ENCODE data around the gene NOS1AP. TPM values are rescaled to one million over a fixed set of nuclear protein-coding genes. Genes with fewer than 3 reads are reported as not detected.
"Not testable (repeated sequence)": the region's sequence is repeated elsewhere in the genome, so short reads cannot be mapped to it uniquely, and the experiment has no call there.

NOS1AP gene
- total RNA-seq, 1 donor from 2014 or later, result 9.1 TPM

GRCh38 chr1:162200096-162200847, 130.8 kb downstream of the NOS1AP start:
- intact Hi-C loops (cut with DNase I), result no loop called here
- ATAC-seq (no peak), DNase-seq (ENCODE audit: low spot score) (no peak)

- DNase-seq (ENCODE audit: low spot score); ATAC-seq; intact Hi-C loops (cut with DNase I): not testable (repeated sequence)
Observed at GRCh38 chr1:162201062-162201461, 131.6 kb downstream of the NOS1AP start.

- intact Hi-C loops (cut with DNase I), result no loop called here
- DNase-seq (ENCODE audit: low spot score) (no peak), ATAC-seq (no peak)
Observed at GRCh38 chr1:162204129-162204822, 134.8 kb downstream of the NOS1AP start.

GRCh38 chr1:162204823-162205155, 135.3 kb downstream of the NOS1AP start:
- no peak for DNase-seq (ENCODE audit: low spot score)
- ATAC-seq, result no peak
- intact Hi-C loops (cut with DNase I), result no loop called here

GRCh38 chr1:162206300-162206699, 136.8 kb downstream of the NOS1AP start:
- intact Hi-C loops (cut with DNase I), result no loop called here
- ATAC-seq (no peak), DNase-seq (ENCODE audit: low spot score) (no peak)

GRCh38 chr1:162206749-162207635, 137.5 kb downstream of the NOS1AP start:
- no peak for DNase-seq (ENCODE audit: low spot score)
- ATAC-seq, result peak; percentile 57
- intact Hi-C loops (cut with DNase I), result no loop called here

- DNase-seq (ENCODE audit: low spot score) (no peak), ATAC-seq (no peak)
- intact Hi-C loops (cut with DNase I), result no loop called here
Observed at GRCh38 chr1:162207862-162208261, 138.4 kb downstream of the NOS1AP start.

- intact Hi-C loops (cut with DNase I), result no loop called here
- no peak for ATAC-seq
- DNase-seq (ENCODE audit: low spot score), result no peak
Observed at GRCh38 chr1:162210196-162210595, 140.7 kb downstream of the NOS1AP start.

- peak; percentile 13 for ATAC-seq
- no peak for DNase-seq (ENCODE audit: low spot score)
- intact Hi-C loops (cut with DNase I), result no loop called here
Observed at GRCh38 chr1:162212713-162213112, 143.2 kb downstream of the NOS1AP start.

- DNase-seq (ENCODE audit: low spot score) (peak; percentile 76), ATAC-seq (peak; percentile 89)
- intact Hi-C loops (cut with DNase I), result no loop called here
Observed at GRCh38 chr1:162213281-162213912, 143.9 kb downstream of the NOS1AP start.

GRCh38 chr1:162214202-162214601, 144.7 kb downstream of the NOS1AP start:
- intact Hi-C loops (cut with DNase I), result no loop called here
- no peak for ATAC-seq

GRCh38 chr1:162215902-162216301, 146.4 kb downstream of the NOS1AP start:
- ATAC-seq, result no peak
- DNase-seq (ENCODE audit: low spot score), result no peak
- intact Hi-C loops (cut with DNase I), result no loop called here

More at GRCh38 chr1:162214202-162214601, 144.7 kb downstream of the NOS1AP start:
- DNase-seq (ENCODE audit: low spot score), result no peak

- ATAC-seq, result no peak
- intact Hi-C loops (cut with DNase I), result no loop called here
- no peak for DNase-seq (ENCODE audit: low spot score)
Observed at GRCh38 chr1:162216604-162217003, 147.1 kb downstream of the NOS1AP start.

GRCh38 chr1:162217706-162218105, 148.2 kb downstream of the NOS1AP start:
- intact Hi-C loops (cut with DNase I), result no loop called here
- ATAC-seq, result no peak
- no peak for DNase-seq (ENCODE audit: low spot score)

- intact Hi-C loops (cut with DNase I), result no loop called here
- DNase-seq (ENCODE audit: low spot score), result no peak
Observed at GRCh38 chr1:162218546-162218945, 149.1 kb downstream of the NOS1AP start.

GRCh38 chr1:162218975-162219374, 149.5 kb downstream of the NOS1AP start:
- DNase-seq (ENCODE audit: low spot score) (no peak), ATAC-seq (no peak)
- intact Hi-C loops (cut with DNase I), result no loop called here

More at GRCh38 chr1:162218546-162218945, 149.1 kb downstream of the NOS1AP start:
- ATAC-seq, result peak; percentile 41

- ATAC-seq, result no peak
- no peak for DNase-seq (ENCODE audit: low spot score)
- intact Hi-C loops (cut with DNase I), result no loop called here
Observed at GRCh38 chr1:162219461-162219860, 150.0 kb downstream of the NOS1AP start.

- ATAC-seq, result no peak
- no peak for DNase-seq (ENCODE audit: low spot score)
- intact Hi-C loops (cut with DNase I), result no loop called here
Observed at GRCh38 chr1:162220009-162220539, 150.6 kb downstream of the NOS1AP start.

- intact Hi-C loops (cut with DNase I), result no loop called here
- DNase-seq (ENCODE audit: low spot score) (no peak), ATAC-seq (no peak)
Observed at GRCh38 chr1:162222014-162222413, 152.5 kb downstream of the NOS1AP start.

Data from sciatic nerve (tissue), 2 donors.